Ishikawa (cell line): Measurements from ENCODE around the gene HMGB3.

ENCODE experiments used
- CREB1 ChIP-seq: IDR thresholded peaks from 2 replicates; pipeline ENCODE4 v1.6.1; 2012; ENCODE audit warnings: low read depth
- EGR1 ChIP-seq: IDR thresholded peaks from 2 replicates; pipeline ENCODE4 v1.6.1; 2012
- EP300 ChIP-seq: IDR thresholded peaks from 2 replicates; pipeline ENCODE4 v1.6.1; 2012; ENCODE audit warnings: borderline replicate concordance
- NFIC ChIP-seq: IDR thresholded peaks from 2 replicates; pipeline ENCODE4 v1.6.1; 2012
- RAD21 ChIP-seq: IDR thresholded peaks from 2 replicates; pipeline ENCODE4 v1.6.1; 2012; ENCODE audit warnings: low read depth
- TAF1 ChIP-seq: IDR thresholded peaks from 2 replicates; pipeline ENCODE4 v1.6.1; 2012; ENCODE audit warnings: low read depth, mild to moderate bottlenecking
- TF ChIP-seq, protein P1 (sequence below): IDR thresholded peaks from 2 replicates; pipeline ENCODE4 v1.6.1; 2012; ENCODE audit warnings: low read depth, mild to moderate bottlenecking
- TF ChIP-seq, protein P2 (sequence below): IDR thresholded peaks from 2 replicates; pipeline ENCODE4 v1.6.1; 2012

DNA sequence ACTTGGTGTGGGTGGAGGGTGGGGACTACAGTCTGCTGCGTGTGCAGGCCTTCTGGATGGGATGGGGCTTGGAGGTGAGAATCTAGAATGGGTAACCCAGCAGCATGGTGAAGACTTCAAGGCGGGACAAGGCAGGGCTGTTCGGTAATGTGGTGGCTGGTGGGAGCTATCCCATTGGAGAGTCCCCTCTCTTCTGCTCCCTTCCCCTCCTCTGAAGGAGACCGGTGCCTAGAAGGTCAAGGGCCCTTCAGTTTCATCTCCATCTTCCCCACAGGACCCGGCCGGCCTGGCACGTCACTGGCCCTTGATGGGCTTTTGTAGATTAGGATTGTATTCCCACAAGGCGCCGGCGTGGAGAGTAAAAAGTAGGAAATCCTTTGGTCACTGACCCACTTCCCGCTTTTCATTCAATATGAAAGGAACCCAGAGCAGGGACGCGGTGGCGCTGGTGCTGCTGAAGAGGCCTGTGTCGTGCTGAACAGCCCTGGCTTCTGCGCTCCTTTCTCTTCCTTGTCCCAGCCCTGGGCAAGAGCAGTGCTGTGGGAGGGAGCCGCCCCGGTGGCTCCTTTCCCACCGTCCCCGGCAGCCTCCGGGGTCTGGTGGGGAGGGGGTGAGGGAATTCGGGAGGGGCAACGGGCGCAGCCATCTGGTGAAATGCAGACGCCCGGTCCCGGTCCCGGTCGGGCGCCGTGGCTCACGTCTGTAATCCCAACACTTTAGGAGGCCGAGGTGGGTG, 7.3 kb upstream of the HMGB3 start:
- TF ChIP-seq, protein P1, sequence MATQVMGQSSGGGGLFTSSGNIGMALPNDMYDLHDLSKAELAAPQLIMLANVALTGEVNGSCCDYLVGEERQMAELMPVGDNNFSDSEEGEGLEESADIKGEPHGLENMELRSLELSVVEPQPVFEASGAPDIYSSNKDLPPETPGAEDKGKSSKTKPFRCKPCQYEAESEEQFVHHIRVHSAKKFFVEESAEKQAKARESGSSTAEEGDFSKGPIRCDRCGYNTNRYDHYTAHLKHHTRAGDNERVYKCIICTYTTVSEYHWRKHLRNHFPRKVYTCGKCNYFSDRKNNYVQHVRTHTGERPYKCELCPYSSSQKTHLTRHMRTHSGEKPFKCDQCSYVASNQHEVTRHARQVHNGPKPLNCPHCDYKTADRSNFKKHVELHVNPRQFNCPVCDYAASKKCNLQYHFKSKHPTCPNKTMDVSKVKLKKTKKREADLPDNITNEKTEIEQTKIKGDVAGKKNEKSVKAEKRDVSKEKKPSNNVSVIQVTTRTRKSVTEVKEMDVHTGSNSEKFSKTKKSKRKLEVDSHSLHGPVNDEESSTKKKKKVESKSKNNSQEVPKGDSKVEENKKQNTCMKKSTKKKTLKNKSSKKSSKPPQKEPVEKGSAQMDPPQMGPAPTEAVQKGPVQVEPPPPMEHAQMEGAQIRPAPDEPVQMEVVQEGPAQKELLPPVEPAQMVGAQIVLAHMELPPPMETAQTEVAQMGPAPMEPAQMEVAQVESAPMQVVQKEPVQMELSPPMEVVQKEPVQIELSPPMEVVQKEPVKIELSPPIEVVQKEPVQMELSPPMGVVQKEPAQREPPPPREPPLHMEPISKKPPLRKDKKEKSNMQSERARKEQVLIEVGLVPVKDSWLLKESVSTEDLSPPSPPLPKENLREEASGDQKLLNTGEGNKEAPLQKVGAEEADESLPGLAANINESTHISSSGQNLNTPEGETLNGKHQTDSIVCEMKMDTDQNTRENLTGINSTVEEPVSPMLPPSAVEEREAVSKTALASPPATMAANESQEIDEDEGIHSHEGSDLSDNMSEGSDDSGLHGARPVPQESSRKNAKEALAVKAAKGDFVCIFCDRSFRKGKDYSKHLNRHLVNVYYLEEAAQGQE: no peak
- no peak for TF ChIP-seq EP300
- no peak for TF ChIP-seq EGR1
- no peak for TF ChIP-seq NFIC
- no peak for TF ChIP-seq RAD21
- no peak for TF ChIP-seq CREB1
- no peak for TF ChIP-seq TAF1
- TF ChIP-seq, protein P2, sequence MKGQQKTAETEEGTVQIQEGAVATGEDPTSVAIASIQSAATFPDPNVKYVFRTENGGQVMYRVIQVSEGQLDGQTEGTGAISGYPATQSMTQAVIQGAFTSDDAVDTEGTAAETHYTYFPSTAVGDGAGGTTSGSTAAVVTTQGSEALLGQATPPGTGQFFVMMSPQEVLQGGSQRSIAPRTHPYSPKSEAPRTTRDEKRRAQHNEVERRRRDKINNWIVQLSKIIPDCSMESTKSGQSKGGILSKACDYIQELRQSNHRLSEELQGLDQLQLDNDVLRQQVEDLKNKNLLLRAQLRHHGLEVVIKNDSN: no peak
